BJ (cell line): ENCODE data around the gene MARCHF9. TPM values are rescaled to one million over a fixed set of nuclear protein-coding genes. Genes with fewer than 3 reads are reported as not detected.
"Not testable (repeated sequence)": the region's sequence is repeated elsewhere in the genome, so short reads cannot be mapped to it uniquely, and the experiment has no call there.

ENCODE experiments used
- CTCF ChIA-PET: fragments of 350-600 bp; formaldehyde crosslinking; extraction: SDS; loops from one replicate; lab custom pipeline; 2021; ENCODE audit warnings: antibody characterized with exemption, inconsistent platforms; lab: Yijun Ruan, JAX
- POLR2A ChIA-PET: fragments of 300-600 bp; sonication (Branson Sonifier 250); formaldehyde crosslinking; extraction: SDS; loops from one replicate; lab custom pipeline; 2021; ENCODE audit warnings: antibody characterized with exemption; lab: Charles Lee
- DNase-seq: peaks from one replicate; pipeline ENCODE4 v3.0.0-alpha.2; 2011; ENCODE audit warnings: low read depth
- H3K27me3 ChIP-seq: 2 replicates; pipeline ENCODE4 v1.6.0; 2011; ENCODE audit warnings: low read length; ENCODE audit not compliant: control insufficient read depth, insufficient read depth
- H3K36me3 ChIP-seq: 2 replicates; pipeline ENCODE4 v1.5.1; 2011; ENCODE audit warnings: low read length; ENCODE audit not compliant: control insufficient read depth, insufficient read depth
- H3K4me3 ChIP-seq: 2 replicates; pipeline ENCODE4 v1.5.1; 2011; ENCODE audit warnings: low read depth, mild to moderate bottlenecking, control low read depth, low read length
- CTCF ChIP-seq: IDR thresholded peaks from 2 replicates; pipeline ENCODE4 v1.5.1; 2011; ENCODE audit warnings: low read depth, mild to moderate bottlenecking, control low read depth, inconsistent platforms, low read length, moderate library complexity; ENCODE audit not compliant: insufficient read depth
- polyA plus RNA-seq: library from polyadenylated mRNA; depleted of rRNA; stranded (reverse); fragments of >200 nt; gene quantifications from 2 replicates; pipeline ENCODE4 v1.2.3, GENCODE V29; 2011

Gene MARCHF9
- polyA plus RNA-seq, 1 experiment: 6.2 TPM

DNA sequence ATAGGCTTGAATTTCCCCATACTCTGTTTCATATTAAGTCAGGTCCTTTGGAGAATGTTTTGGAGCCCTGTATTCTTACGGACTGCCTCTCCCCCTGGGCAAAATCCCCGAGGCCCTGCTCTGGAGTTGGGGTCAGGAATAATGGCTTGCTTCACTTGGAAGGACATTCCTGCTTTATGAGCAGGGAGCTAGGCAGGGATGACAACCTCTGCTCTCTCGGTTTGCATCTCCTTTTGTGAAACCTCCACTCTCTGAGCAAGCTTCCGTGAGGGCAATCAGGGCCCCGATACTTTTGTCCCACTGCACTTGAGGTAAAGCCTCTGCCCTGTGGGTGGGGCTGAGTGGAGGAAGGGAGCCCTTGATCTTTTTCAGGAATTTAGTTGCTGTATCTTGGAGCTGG, 41.7 kb upstream of the MARCHF9 start:
- H3K27me3 ChIP-seq: no peaks in the 10 kb centered on the region
- ChIA-PET CTCF (interaction anchor here (1.1 to 1.2 kb wide), 2 partner anchors 11 to 13 kb away, joined by 3 to 8 read pairs; no protein-coding TSS in a partner anchor), POLR2A (no interaction called here)
- no peak for DNase-seq
- no peak overlapping the region for H3K4me3 ChIP-seq
- peaks cover 14% of the 10 kb centered on the region for H3K36me3 ChIP-seq
- TF ChIP-seq CTCF: no peak

GRCh38 chr12:57715036-57715748, 39.7 kb upstream of the MARCHF9 start:
- H3K36me3 ChIP-seq: peaks cover 25% of the 10 kb centered on the region
- H3K27me3 ChIP-seq, POLR2A ChIA-PET, DNase-seq, H3K4me3 ChIP-seq: not testable (repeated sequence)
- CTCF ChIA-PET: interaction anchor here (3.2 kb wide), 1 partner anchor 11 kb away, joined by 17 read pairs; no protein-coding TSS in a partner anchor

- ChIA-PET CTCF (interaction anchor here (0.8 to 3.2 kb wide), 2 partner anchors 11 to 16 kb away, joined by 3 to 17 read pairs; no protein-coding TSS in a partner anchor), POLR2A (no interaction called here)
- TF ChIP-seq CTCF: no peak
- no peak overlapping the region for H3K4me3 ChIP-seq
- no peak for DNase-seq
- peaks cover 30% of the 10 kb centered on the region for H3K36me3 ChIP-seq
- H3K27me3 ChIP-seq: no peaks in the 10 kb centered on the region
Observed at GRCh38 chr12:57715786-57716185, 39.1 kb upstream of the MARCHF9 start.

- POLR2A ChIA-PET: no interaction called here
- no peak for DNase-seq
- TF ChIP-seq CTCF: no peak
- H3K27me3 ChIP-seq: no peaks in the 10 kb centered on the region
- no peak overlapping the region for H3K4me3 ChIP-seq
- CTCF ChIA-PET: interaction anchor here (0.8 to 3.2 kb wide), 2 partner anchors 10 to 15 kb away, joined by 3 to 17 read pairs; no protein-coding TSS in a partner anchor
- peaks cover 32% of the 10 kb centered on the region for H3K36me3 ChIP-seq
Observed at GRCh38 chr12:57716305-57716704, 38.6 kb upstream of the MARCHF9 start.

DNA sequence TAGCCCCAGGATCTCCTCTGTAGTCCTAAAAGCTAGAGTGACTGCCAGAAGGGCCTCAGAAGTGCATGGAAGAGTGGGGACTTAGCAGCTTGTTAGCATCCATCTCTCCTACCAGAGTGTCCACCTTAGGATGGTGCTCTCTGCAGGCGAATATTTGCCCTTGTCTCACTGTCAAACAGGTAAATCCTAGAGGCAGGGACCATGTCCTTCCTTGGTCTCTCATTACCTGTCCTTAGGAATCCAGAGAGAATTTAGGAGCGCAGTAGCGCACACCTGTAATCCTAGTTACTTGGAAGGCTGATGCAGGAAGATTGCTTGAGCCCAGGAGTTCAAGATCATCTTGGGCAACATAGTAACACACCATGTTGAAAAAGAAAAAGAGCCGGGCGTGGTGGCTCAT, 37.8 kb upstream of the MARCHF9 start:
- POLR2A ChIA-PET: no interaction called here
- no peak for TF ChIP-seq CTCF
- peaks cover 32% of the 10 kb centered on the region for H3K36me3 ChIP-seq
- no peaks in the 10 kb centered on the region for H3K27me3 ChIP-seq
- DNase-seq: no peak
- no peak overlapping the region for H3K4me3 ChIP-seq
- CTCF ChIA-PET: interaction anchor here (0.6 to 3.2 kb wide), 2 partner anchors 9 to 13 kb away, joined by 3 to 17 read pairs; no protein-coding TSS in a partner anchor
